T follicular helper cell (primary cell): ENCODE results near the gene CCDC116.

ENCODE experiments used
- DNase-seq: peaks from one replicate; pipeline ENCODE4 v3.0.0-alpha.2; 2020; ENCODE audit warnings: low read depth

CCDC116 gene

DNA sequence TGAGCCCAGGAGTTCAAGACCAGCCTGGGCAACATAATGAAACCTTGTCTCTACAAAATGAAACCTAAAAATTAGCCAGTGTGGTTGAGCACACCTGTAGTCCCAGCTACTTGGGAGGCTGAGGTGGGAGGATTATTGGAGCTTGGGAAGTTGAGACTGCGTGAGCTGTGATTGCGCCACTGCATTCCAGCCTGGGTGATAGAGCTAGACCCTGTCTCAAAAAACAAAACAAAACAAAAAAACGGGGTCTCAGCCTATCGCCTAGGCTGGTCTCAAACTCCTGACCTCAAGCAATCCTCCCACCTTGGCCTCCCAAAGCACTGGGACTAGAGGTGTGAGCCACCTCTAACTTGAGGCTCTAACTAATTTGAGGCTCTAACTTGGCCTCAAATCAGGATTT lies 46.8 kb downstream of the CCDC116 start:
- no peak for DNase-seq

DNA sequence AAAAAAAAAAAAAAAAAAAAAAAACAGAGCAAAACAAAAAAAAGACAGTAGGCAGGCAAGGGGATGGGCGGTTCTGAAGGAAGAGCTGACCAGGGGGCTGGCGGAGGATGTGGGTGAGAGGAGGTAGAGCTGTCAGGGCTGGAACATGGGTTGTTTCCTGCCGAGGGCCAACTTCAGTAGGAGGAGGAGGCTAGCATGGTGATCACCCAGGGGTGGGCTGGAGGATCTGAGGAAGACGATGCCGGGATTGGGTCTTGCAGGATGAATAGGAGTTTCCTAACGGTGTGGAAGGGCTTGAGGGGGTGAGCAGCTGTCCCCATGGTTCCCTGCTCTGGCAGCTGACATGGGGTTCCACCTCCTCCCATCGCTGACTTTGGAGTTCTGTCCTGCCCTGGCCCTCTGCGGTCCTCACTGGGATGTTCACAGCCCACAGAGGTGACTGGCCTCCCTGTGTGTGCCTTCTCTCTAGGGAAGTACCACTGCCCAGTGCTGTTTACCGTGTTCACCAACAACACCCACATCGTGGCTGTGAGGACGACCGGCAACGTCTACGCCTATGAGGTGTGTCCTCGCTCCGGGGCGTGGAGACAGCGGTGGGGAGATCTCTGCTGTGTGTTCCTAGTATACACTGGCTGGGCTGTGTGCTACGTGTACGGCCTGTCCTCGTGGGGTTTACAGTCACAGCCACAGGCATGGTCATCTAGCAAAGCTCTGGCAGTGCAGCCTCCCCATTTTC lies 48.4 kb downstream of the CCDC116 start:
- no peak for DNase-seq

DNA sequence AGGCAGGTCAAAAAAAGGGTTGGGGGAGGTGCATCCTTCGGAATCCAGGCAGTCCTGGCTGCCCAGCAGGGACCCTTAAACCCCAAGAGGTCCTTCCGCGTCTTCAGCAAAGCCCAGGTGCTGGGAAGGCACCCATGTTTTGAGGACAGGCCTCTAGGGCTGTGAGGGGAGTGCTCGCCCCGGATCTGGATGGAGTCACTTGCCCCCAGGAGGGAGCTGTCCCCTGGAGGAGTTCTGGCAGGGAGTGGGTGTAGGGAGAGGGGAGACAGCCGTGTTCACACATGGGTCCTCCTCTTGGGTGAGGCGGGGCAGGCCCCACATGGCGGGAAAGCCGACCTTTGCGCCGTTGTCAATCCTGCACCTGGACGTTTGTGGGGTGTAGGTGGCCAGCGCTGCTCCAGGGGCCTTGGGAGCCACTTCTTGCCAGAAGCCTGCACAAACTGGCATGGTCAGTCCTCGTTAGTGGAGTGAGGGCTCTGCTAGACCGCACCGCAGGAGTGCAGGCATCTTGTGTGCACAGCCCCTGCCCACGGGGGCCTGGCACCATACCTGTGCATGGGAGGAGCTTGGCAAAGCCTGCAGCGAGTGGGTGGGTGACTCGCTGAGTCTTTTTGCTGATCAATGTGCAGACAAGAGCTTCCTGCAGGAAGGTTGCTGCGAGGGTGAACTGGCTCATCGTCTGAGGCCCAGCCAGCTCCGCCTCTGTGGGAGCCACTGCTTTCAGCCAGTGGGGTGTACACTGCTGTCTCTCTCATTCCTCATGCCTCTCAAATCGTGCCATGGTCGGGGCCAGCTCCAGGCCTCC lies 49.2 kb downstream of the CCDC116 start:
- DNase-seq: no peak

- no peak for DNase-seq
Observed at GRCh38 chr22:21682385-21683175, 50.0 kb downstream of the CCDC116 start.

GRCh38 chr22:21683401-21683811 lies 50.8 kb downstream of the CCDC116 start:
- DNase-seq: no peak

DNA sequence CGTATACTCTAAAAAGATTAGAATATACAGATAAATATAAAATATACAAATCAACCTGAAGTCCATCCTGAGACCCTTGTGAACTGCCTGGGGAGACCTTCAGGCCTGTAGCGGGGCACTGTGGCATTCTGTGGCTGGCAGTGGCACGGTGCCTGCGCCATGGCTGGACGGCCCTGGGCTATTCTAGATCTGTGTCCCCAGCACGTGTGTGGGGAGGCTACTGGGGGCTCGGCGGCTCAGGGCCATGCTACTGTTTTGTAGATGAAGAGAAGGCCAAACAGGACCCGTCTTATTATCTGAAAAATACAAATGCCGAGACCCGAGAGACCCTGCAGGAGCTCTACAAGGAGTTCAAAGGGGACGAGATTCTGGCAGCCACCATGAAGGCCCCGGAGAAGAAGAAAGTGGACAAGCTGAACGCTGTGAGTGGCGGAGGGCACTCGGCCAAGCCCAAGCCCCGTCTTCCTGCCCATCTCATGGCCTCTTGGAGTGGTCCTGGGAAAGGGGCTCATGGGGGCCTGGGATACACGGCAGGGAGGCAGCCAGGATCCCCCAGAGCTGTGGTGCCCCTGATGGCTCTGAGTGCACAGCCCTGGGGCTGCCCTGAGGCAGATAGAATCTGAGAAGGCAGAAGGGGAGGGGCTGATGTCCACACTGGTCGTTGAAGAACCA lies 52.1 kb downstream of the CCDC116 start:
- DNase-seq: no peak

DNA sequence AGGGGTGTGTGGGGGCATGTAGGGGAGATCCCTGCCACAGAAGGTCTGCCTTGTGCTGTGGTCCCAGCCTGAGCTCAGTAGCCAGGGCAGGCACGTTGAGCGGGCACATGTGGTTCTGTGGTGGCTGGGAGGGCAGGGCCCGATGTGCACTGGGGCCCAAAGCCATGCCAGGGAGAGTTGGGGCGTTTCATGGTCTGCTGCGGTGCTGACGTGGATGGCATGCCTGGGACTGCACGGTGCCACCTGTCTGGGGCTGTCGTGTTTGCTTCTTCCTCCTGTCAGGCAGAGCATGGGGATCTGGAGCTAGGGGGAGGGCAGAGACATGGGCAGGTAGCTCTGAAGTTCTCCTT lies 52.6 kb downstream of the CCDC116 start:
- DNase-seq: no peak

- no peak for DNase-seq
Observed at GRCh38 chr22:21686193-21686608, 53.6 kb downstream of the CCDC116 start.
